ENCODE data around the gene UTP25. TPM values are rescaled to one million over a fixed set of nuclear protein-coding genes. Genes with fewer than 3 reads are reported as not detected.

The UTP25 gene
- total RNA-seq, 1 donor, result 22.1 TPM

DNA sequence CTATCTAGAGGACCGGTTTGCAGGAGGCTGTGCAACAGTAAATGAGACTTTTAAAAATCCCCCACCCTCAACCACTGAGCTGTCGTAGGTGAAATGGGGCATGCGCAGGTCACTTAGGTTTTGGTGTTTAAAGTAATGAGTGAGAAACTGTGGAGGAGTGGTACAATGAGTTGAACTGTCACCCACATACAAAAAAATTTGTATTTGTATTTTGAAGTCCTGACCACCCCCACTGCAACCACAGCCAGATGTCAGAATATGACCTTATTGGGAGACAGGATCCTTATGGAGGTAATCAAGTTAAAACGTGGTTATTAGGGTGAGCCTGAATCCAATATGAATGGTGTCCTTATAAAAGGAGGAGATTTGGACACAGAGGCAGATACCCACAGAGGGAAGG, 20.3 kb upstream of the UTP25 start:
- Histone ChIP-seq H3K79me2 (ENCODE audit: insufficient read depth, low read length) (no peaks in the 10 kb centered on the region), H3K4me1 (ENCODE audit: insufficient read depth, low read length) (peaks cover 21% of the 10 kb centered on the region), H3K4me2 (ENCODE audit: insufficient read depth, low read length) (peak overlapping the region; percentile 20), H3K4me3 (ENCODE audit: insufficient read depth, low read length) (no peak overlapping the region), H3K27me3 (ENCODE audit: insufficient read depth, low read length) (peaks cover 5% of the 10 kb centered on the region), H3K9me3 (ENCODE audit: low read depth, low read length) (no peaks in the 10 kb centered on the region), H4K20me1 (ENCODE audit: insufficient read depth, low read length) (no peaks in the 10 kb centered on the region), H3K27ac (ENCODE audit: low read depth, low read length) (peak overlapping the region; percentile 33), H3K36me3 (ENCODE audit: insufficient read depth, low read length) (no peaks in the 10 kb centered on the region), H2AFZ (ENCODE audit: low read length) (no peak overlapping the region)
- DNase-seq (ENCODE audit: insufficient read length, low spot score, missing footprints), result no peak
- TF ChIP-seq, protein P1, sequence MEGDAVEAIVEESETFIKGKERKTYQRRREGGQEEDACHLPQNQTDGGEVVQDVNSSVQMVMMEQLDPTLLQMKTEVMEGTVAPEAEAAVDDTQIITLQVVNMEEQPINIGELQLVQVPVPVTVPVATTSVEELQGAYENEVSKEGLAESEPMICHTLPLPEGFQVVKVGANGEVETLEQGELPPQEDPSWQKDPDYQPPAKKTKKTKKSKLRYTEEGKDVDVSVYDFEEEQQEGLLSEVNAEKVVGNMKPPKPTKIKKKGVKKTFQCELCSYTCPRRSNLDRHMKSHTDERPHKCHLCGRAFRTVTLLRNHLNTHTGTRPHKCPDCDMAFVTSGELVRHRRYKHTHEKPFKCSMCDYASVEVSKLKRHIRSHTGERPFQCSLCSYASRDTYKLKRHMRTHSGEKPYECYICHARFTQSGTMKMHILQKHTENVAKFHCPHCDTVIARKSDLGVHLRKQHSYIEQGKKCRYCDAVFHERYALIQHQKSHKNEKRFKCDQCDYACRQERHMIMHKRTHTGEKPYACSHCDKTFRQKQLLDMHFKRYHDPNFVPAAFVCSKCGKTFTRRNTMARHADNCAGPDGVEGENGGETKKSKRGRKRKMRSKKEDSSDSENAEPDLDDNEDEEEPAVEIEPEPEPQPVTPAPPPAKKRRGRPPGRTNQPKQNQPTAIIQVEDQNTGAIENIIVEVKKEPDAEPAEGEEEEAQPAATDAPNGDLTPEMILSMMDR (IDR thresholded peaks at IDR 0.05; ENCODE audit: extremely low read depth, low read depth, low read length), result no peak

DNA sequence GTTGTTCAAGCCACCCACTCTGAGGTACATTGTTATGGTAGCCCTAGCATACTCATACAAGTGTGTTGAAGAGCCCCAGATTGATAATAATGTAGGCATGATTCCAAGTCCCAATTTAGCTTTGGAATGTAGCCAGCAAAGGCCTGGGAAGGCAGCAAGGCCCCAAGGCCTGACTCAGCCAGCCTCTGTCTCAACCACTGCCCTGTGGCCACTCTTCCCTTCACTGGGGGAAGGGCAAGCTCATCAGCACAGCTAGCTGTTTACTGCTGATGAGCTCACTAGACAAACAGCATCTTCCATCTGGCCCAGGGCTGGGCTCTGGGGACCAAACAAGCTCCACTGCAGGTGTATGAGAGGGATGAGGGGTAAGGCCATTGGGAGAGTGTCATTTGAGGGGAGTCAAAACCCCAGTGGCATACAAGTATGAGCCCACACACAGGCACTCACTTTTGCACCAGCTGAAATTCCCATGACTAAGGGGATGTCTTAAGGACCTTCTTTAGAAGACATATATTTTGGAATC, 19.7 kb upstream of the UTP25 start:
- TF ChIP-seq, protein P1 (IDR thresholded peaks at IDR 0.05; ENCODE audit: extremely low read depth, low read depth, low read length), result no peak

DNA sequence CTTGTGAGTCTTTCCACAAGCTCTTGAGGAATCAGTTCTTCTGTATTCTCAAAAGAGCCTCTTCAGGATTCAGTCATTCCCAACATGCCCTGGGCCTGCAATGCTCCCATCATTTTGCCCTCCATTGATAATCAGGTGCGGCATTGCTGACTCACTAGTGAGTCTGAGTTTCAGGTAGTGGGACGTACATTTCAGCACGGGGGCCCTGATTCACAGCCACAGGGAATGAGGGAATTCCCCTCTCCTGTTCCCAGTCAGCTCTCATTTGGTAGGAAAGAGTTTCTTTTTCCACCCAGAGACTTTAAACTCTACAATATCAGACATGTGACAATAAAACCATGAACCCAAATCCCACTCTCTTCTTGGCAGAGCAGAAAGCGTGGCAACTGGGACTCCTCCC, 18.2 kb upstream of the UTP25 start:
- TF ChIP-seq, protein P1 (IDR thresholded peaks at IDR 0.05; ENCODE audit: extremely low read depth, low read depth, low read length), result no peak

More for the DNA sequence above, 19.7 kb upstream of the UTP25 start:
- H3K79me2 ChIP-seq (ENCODE audit: insufficient read depth, low read length), result no peaks in the 10 kb centered on the region
- H3K27me3 ChIP-seq (ENCODE audit: insufficient read depth, low read length), result peaks cover 5% of the 10 kb centered on the region
- H3K27ac ChIP-seq (ENCODE audit: low read depth, low read length), result peak overlapping the region; percentile 33
- no peaks in the 10 kb centered on the region for H4K20me1 ChIP-seq (ENCODE audit: insufficient read depth, low read length)
- no peaks in the 10 kb centered on the region for H3K36me3 ChIP-seq (ENCODE audit: insufficient read depth, low read length)
- no peaks in the 10 kb centered on the region for H3K9me3 ChIP-seq (ENCODE audit: low read depth, low read length)
- H3K4me1 ChIP-seq (ENCODE audit: insufficient read depth, low read length), result peaks cover 21% of the 10 kb centered on the region
- no peak overlapping the region for H2AFZ ChIP-seq (ENCODE audit: low read length)
- DNase-seq (ENCODE audit: insufficient read length, low spot score, missing footprints), result peak; percentile 93
- H3K4me3 ChIP-seq (ENCODE audit: insufficient read depth, low read length), result no peak overlapping the region
- peak overlapping the region; percentile 41 for H3K4me2 ChIP-seq (ENCODE audit: insufficient read depth, low read length)

DNA sequence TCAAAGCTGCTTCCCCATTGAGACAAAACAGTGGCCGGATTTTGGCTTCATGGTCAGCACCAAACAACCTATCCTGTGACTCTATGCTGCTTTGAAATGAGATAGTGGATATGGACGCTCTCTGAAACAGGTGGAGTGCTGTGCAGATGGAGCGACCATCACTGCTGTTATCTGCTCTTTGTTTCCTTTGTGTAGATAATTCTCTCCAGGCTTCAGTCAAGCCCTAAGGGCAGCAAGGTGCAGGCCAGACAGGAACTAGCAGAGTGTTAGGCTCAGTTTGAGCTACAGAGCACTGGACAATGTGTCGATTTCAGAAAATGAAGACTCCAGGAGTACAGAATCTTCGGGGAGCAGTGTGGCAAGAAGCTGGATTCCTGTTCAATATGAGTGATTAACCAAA, 17.0 kb upstream of the UTP25 start:
- DNase-seq (ENCODE audit: insufficient read length, low spot score, missing footprints), result no peak
- TF ChIP-seq, protein P1 (IDR thresholded peaks at IDR 0.05; ENCODE audit: extremely low read depth, low read depth, low read length), result no peak
- Histone ChIP-seq H2AFZ (ENCODE audit: low read length) (no peak overlapping the region), H3K79me2 (ENCODE audit: insufficient read depth, low read length) (no peaks in the 10 kb centered on the region), H3K27ac (ENCODE audit: low read depth, low read length) (no peak overlapping the region), H3K4me2 (ENCODE audit: insufficient read depth, low read length) (no peak overlapping the region), H3K36me3 (ENCODE audit: insufficient read depth, low read length) (no peaks in the 10 kb centered on the region), H4K20me1 (ENCODE audit: insufficient read depth, low read length) (no peaks in the 10 kb centered on the region), H3K27me3 (ENCODE audit: insufficient read depth, low read length) (no peaks in the 10 kb centered on the region), H3K9me3 (ENCODE audit: low read depth, low read length) (no peaks in the 10 kb centered on the region), H3K4me1 (ENCODE audit: insufficient read depth, low read length) (peaks cover 21% of the 10 kb centered on the region), H3K4me3 (ENCODE audit: insufficient read depth, low read length) (no peak overlapping the region)

More for the DNA sequence above, 18.2 kb upstream of the UTP25 start:
- Histone ChIP-seq H3K4me1 (ENCODE audit: insufficient read depth, low read length) (peaks cover 21% of the 10 kb centered on the region), H3K27ac (ENCODE audit: low read depth, low read length) (no peak overlapping the region), H3K4me3 (ENCODE audit: insufficient read depth, low read length) (no peak overlapping the region), H3K79me2 (ENCODE audit: insufficient read depth, low read length) (no peaks in the 10 kb centered on the region), H3K4me2 (ENCODE audit: insufficient read depth, low read length) (no peak overlapping the region), H3K9me3 (ENCODE audit: low read depth, low read length) (no peaks in the 10 kb centered on the region), H3K36me3 (ENCODE audit: insufficient read depth, low read length) (no peaks in the 10 kb centered on the region), H2AFZ (ENCODE audit: low read length) (peak overlapping the region; percentile 6), H4K20me1 (ENCODE audit: insufficient read depth, low read length) (no peaks in the 10 kb centered on the region), H3K27me3 (ENCODE audit: insufficient read depth, low read length) (peaks cover under 1% of the 10 kb centered on the region)
- no peak for DNase-seq (ENCODE audit: insufficient read length, low spot score, missing footprints)
